Heart right ventricle (tissue), 16 donors: ENCODE measurements around the gene SKIC3. TPM values are rescaled to one million over a fixed set of nuclear protein-coding genes. Genes with fewer than 3 reads are reported as not detected.

ENCODE experiments used
- ATAC-seq, 8 donors: fragments of 200-7000 bp; cut with Tn5 transposase; one replicate each; pipeline ENCODE4 v1.9.1; 2020; ENCODE audit warnings: mild to moderate bottlenecking in 8 of 8, moderate library complexity in 8 of 8, moderate number of reproducible peaks in 1 of 8
- DNase-seq, 2 donors: peaks; one replicate each; pipeline ENCODE4 v3.0.0-alpha.2; 2020
- H3K27ac ChIP-seq, 10 donors: fragments of 200-600 bp; sonication (generic) in 2 of 10; one replicate each; pipeline versions ENCODE4 v1.5.0 to v1.8.0; 2020 to 2022; ENCODE audit warnings: mild to moderate bottlenecking in 3 of 10
- H3K27me3 ChIP-seq, 7 donors: fragments of 200-600 bp; one replicate each; pipeline ENCODE4 v1.8.0; 2021 to 2022; ENCODE audit warnings: mild to moderate bottlenecking in 2 of 7
- H3K36me3 ChIP-seq, 9 donors: fragments of 200-600 bp; sonication (generic) in 1 of 9; one replicate each; pipeline versions ENCODE4 v1.5.0 to v1.8.0; 2020 to 2022; ENCODE audit warnings: mild to moderate bottlenecking in 2 of 9
- H3K4me1 ChIP-seq, 9 donors: fragments of 200-600 bp; sonication (generic) in 1 of 9; one replicate each; pipeline versions ENCODE4 v1.5.0 to v1.8.0; 2020 to 2022; ENCODE audit warnings: mild to moderate bottlenecking in 4 of 9
- H3K4me3 ChIP-seq, 10 donors: fragments of 200-600 bp; sonication (generic) in 2 of 10; one replicate each; pipeline versions ENCODE4 v1.5.0 to v1.8.0; 2020 to 2022; ENCODE audit warnings: mild to moderate bottlenecking in 7 of 10, moderate library complexity in 2 of 10
- H3K9me3 ChIP-seq, 11 donors: fragments of 200-600 bp in 10 of 11; sonication (generic) in 2 of 11; one replicate each; pipeline versions ENCODE4 v1.5.0 to v1.8.0; 2013 to 2022; ENCODE audit warnings: mild to moderate bottlenecking in 2 of 11, control low read depth in 1 of 11, moderate library complexity in 1 of 11
- WGBS, 2 donors: extraction: QIAGEN DNeasy Blood & Tissue Kit; methylation state at CpG; one replicate each; pipeline ENCODE4 v1.1.7; 2013; ENCODE audit warnings: inconsistent platforms in 1 of 2; 5-methylcytosine and 5-hydroxymethylcytosine counted together
- intact Hi-C, 10 donors: fragments of 100-400 bp; cut with DNase I; formaldehyde crosslinking; loops; one replicate each; pipeline versions ENCODE4 v1.11.1 to v1.14.2; 2022
- polyA plus RNA-seq, 2 donors: library from polyadenylated mRNA; stranded (reverse); fragments of 200-250 nt; gene quantifications; one replicate each; pipeline ENCODE4 v1.2.3, GENCODE V29; 2013
- total RNA-seq, 10 donors: library from RNA; stranded (reverse); fragmentation: NEBNext Ultra II Directional in 3 of 10; extraction: Animal tissue kit (Norgen Biotek cat#: 25700) in 3 of 10; gene quantifications; one replicate each; pipeline versions ENCODE4 v1.2.1 to v1.2.4, GENCODE V29; 2021 to 2023
- TF ChIP-seq, protein P1 (sequence below), 9 donors: fragments of 200-600 bp; sonication (generic) in 2 of 9; IDR thresholded peaks; one replicate each; pipeline versions ENCODE4 v1.5.0 to v1.8.0; 2021 to 2022; ENCODE audit warnings: antibody characterized with exemption in 9 of 9, mild to moderate bottlenecking in 5 of 9, moderate library complexity in 1 of 9
- donor health status: Arrhythmogenic right ventricular cardiomyopathy.
- donor health status: ischemic (EF 13 %, LVEDD 7.1; RV severe dilation, severe dysfunction).
- donor health status: healthy with polysubstance abuse.
- donor health status: DM: no; HTN: yes; CAD: no.
- donor health status: DM: no; HTN: no; CAD: no.
- donor health status: ischemic (EF 25% LVEDD 6.9; RV normal size, moderate dysfunction).
- donor health status: ischemic (EF 25% LVEDD 5.7; RV mildly dilated, moderate dysfunction).
- donor health status: healthy.
- donor health status: DM: yes; HTN: yes; CAD: no.
- donor health status: Ischemic cardiomyopathy.
- donor health status: ischemic (EF 35%, LVEDD 5.7; RV mildly dilated, moderate dysfunction).
- donor health status: nonischemic (EF 11% LVEDD 7.7; RV severe dilation, severe dysfunction).
- donor health status: DM: yes; HTN: yes; CAD: no.
- donor health status: PGD.
- donor health status: ischemic (EF 29% LVEDD 5.4; RV normal size, mild dysfunction).
- donor health status: nonischemic (EF 23%, LVEDD 6.1; RV moderate dilation, normal function).

Gene SKIC3
- total and polyA plus RNA-seq, 12 donors = 15.3 to 74.9 (median 68.0) TPM

- Histone ChIP-seq H3K27me3 (no peaks in the 10 kb centered on the region), H3K36me3 (peaks cover 0 to 12% (median 0%) of the 10 kb centered on the region in 9 donors), H3K4me1 (peaks cover 0 to 8% (median 0%) of the 10 kb centered on the region in 9 donors), H3K4me3 (no peak overlapping the region), H3K27ac (no peak overlapping the region), H3K9me3 (no peaks in the 10 kb centered on the region)
- TF ChIP-seq, protein P1, sequence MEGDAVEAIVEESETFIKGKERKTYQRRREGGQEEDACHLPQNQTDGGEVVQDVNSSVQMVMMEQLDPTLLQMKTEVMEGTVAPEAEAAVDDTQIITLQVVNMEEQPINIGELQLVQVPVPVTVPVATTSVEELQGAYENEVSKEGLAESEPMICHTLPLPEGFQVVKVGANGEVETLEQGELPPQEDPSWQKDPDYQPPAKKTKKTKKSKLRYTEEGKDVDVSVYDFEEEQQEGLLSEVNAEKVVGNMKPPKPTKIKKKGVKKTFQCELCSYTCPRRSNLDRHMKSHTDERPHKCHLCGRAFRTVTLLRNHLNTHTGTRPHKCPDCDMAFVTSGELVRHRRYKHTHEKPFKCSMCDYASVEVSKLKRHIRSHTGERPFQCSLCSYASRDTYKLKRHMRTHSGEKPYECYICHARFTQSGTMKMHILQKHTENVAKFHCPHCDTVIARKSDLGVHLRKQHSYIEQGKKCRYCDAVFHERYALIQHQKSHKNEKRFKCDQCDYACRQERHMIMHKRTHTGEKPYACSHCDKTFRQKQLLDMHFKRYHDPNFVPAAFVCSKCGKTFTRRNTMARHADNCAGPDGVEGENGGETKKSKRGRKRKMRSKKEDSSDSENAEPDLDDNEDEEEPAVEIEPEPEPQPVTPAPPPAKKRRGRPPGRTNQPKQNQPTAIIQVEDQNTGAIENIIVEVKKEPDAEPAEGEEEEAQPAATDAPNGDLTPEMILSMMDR (IDR thresholded peaks at IDR 0.05) = no peak
- ATAC-seq (no peak), DNase-seq (no peak)
- 94 to 97% methylated on average over 3 of the region's 3 CpGs for WGBS, 2 donors
- intact Hi-C loops = no loop called here
Measured at GRCh38 chr5:95595289-95595931, 40.6 kb upstream of the SKIC3 start.

GRCh38 chr5:95591490-95591901 lies 36.7 kb upstream of the SKIC3 start:
- Histone ChIP-seq H3K27ac (no peak overlapping the region), H3K9me3 (no peaks in the 10 kb centered on the region), H3K4me1 (peaks cover 0 to 8% (median 0%) of the 10 kb centered on the region in 9 donors), H3K4me3 (no peak overlapping the region), H3K27me3 (no peaks in the 10 kb centered on the region), H3K36me3 (peaks cover 0 to 12% (median 0%) of the 10 kb centered on the region in 9 donors)
- ATAC-seq (no peak), DNase-seq (no peak)
- 97 to 98% methylated on average over 5 of the region's 5 CpGs for WGBS, 2 donors
- intact Hi-C loops = no loop called here
- TF ChIP-seq, protein P1 (IDR thresholded peaks at IDR 0.05) = no peak

DNA sequence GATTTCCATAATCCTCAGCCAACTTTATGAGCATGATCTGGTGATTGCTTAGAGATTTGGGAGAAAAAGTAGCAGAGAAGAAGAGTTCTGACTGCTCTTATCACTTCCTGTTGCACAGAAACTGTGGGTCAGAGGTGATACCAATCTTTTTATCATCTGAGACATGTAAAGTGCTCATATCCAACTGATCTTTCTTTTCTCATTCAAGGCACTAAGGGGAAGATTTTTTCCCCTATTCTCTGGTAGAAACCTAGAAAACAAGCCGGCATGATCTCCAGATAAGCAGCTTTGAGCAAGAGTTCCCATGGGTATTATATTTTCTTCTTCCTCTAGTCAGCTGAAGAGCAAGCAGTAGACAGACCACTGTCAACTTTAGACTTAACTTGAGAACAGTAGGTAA lies 36.1 kb upstream of the SKIC3 start:
- no peak overlapping the region for H3K4me3 ChIP-seq
- ATAC-seq (no peak), DNase-seq (no peak)
- H3K27ac ChIP-seq = peak overlapping the region in 1 of 10 donors; percentile 5
- H3K36me3 ChIP-seq = peaks cover 0 to 12% (median 0%) of the 10 kb centered on the region in 9 donors
- H3K9me3 ChIP-seq = no peaks in the 10 kb centered on the region
- peaks cover 0 to 3% (median 0%) of the 10 kb centered on the region in 9 donors for H3K4me1 ChIP-seq
- TF ChIP-seq, protein P1 (IDR thresholded peaks at IDR 0.05) = no peak
- H3K27me3 ChIP-seq = no peaks in the 10 kb centered on the region
- WGBS, 2 donors = 56 to 71% methylated on average over 1 of the region's 1 CpG
- intact Hi-C loops = no loop called here

DNA sequence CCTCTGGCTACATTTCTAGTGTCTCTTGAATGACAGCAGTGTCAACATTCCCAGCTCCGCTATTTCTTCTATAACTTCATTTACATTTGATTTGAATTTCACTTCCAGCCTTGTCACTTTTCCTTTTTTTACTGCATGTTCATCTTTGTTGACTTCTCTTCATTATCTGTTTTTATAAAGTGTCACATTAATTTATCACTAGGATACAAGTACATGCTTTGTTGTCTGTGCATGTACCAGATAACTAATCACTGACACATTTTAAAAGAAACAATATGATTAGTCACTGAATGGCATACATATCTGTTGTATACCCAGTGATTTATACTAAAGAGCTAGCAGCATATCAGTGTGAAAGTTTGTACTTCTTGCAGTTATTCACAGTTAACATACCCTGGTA lies 29.2 kb upstream of the SKIC3 start:
- H3K4me1 ChIP-seq = no peaks in the 10 kb centered on the region
- intact Hi-C loops = loop anchor here in 1 of 10 donors (5.0 kb wide), 1 partner anchor 562 kb away; no protein-coding TSS in a partner anchor
- DNase-seq (no peak), ATAC-seq (no peak)
- no peaks in the 10 kb centered on the region for H3K9me3 ChIP-seq
- peaks cover 0 to 13% (median 0%) of the 10 kb centered on the region in 9 donors for H3K36me3 ChIP-seq
- 95 to 98% methylated on average over 1 of the region's 1 CpG for WGBS, 2 donors
- no peak overlapping the region for H3K4me3 ChIP-seq
- H3K27ac ChIP-seq = no peak overlapping the region
- TF ChIP-seq, protein P1 (IDR thresholded peaks at IDR 0.05) = no peak
- H3K27me3 ChIP-seq = no peaks in the 10 kb centered on the region
